ENCODE measurements around the gene SLC25A22.

The SLC25A22 gene

DNA sequence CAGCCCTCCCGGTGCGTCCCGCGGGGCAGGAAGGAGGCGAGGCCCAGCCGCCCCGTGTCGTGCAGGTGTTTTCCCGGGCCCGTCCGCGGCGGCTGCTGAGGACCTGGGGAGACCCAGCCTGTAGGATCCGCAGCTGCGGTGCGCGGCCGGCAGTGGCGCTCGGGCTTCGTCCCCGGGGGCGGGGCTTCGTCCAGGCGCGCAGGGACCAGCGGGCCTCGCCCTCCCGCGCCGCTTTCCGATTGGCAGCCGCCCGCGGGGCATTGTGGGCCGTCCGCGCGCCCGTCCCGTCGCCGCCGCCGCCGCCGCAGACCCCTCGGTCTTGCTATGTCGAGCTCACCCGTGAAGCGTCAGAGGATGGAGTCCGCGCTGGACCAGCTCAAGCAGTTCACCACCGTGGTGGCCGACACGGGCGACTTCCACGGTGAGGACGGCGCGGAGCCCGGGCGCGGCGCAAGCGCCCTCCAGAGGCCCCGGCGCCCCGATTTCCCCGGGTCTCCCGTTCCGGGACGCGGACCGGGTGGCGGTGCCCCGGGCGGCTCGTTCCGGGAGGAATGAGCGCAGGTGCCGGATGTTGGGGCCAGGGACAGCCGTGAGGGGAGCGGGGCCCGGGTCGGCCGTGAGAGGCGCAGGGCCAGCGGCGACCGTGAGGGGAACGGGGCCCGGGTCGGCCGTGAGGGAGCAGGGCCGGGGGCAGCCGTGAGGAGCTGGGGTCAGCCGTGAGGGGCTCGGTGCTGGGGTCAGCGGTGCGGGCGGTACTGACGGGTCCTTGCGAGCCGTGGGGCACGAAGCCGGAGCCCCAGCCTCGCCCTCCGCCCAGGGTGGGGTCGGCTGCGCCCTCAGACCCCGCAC, 50.7 kb downstream of the SLC25A22 start, which contains the start of gene TALDO1:
TSS of gene TALDO1 (plus strand) at position 307 of the 849 bp plus-strand sequence. CDS start at position 325, 18 bp downstream.
- TF ChIP-seq TCF12 (IDR thresholded peaks at IDR 0.05; ENCODE audit: low read depth) (no peak), EP300 (IDR thresholded peaks at IDR 0.05; ENCODE audit: borderline replicate concordance) (no peak), TAF1 (IDR thresholded peaks at IDR 0.05; ENCODE audit: low read depth) (peak; percentile 66), CREB1 (IDR thresholded peaks at IDR 0.05; ENCODE audit: low read depth) (no peak), ZBTB7A (IDR thresholded peaks at IDR 0.05; ENCODE audit: low read depth) (peak; percentile 54; the same call in 1 of the 2 replicates), TEAD4 (IDR thresholded peaks at IDR 0.05) (no peak)
- TF ChIP-seq, protein P1, sequence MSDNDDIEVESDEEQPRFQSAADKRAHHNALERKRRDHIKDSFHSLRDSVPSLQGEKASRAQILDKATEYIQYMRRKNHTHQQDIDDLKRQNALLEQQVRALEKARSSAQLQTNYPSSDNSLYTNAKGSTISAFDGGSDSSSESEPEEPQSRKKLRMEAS (IDR thresholded peaks at IDR 0.05), result peak; percentile 86
- TF ChIP-seq, protein P2, sequence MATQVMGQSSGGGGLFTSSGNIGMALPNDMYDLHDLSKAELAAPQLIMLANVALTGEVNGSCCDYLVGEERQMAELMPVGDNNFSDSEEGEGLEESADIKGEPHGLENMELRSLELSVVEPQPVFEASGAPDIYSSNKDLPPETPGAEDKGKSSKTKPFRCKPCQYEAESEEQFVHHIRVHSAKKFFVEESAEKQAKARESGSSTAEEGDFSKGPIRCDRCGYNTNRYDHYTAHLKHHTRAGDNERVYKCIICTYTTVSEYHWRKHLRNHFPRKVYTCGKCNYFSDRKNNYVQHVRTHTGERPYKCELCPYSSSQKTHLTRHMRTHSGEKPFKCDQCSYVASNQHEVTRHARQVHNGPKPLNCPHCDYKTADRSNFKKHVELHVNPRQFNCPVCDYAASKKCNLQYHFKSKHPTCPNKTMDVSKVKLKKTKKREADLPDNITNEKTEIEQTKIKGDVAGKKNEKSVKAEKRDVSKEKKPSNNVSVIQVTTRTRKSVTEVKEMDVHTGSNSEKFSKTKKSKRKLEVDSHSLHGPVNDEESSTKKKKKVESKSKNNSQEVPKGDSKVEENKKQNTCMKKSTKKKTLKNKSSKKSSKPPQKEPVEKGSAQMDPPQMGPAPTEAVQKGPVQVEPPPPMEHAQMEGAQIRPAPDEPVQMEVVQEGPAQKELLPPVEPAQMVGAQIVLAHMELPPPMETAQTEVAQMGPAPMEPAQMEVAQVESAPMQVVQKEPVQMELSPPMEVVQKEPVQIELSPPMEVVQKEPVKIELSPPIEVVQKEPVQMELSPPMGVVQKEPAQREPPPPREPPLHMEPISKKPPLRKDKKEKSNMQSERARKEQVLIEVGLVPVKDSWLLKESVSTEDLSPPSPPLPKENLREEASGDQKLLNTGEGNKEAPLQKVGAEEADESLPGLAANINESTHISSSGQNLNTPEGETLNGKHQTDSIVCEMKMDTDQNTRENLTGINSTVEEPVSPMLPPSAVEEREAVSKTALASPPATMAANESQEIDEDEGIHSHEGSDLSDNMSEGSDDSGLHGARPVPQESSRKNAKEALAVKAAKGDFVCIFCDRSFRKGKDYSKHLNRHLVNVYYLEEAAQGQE (IDR thresholded peaks at IDR 0.05; ENCODE audit: low read depth), result no peak

DNA sequence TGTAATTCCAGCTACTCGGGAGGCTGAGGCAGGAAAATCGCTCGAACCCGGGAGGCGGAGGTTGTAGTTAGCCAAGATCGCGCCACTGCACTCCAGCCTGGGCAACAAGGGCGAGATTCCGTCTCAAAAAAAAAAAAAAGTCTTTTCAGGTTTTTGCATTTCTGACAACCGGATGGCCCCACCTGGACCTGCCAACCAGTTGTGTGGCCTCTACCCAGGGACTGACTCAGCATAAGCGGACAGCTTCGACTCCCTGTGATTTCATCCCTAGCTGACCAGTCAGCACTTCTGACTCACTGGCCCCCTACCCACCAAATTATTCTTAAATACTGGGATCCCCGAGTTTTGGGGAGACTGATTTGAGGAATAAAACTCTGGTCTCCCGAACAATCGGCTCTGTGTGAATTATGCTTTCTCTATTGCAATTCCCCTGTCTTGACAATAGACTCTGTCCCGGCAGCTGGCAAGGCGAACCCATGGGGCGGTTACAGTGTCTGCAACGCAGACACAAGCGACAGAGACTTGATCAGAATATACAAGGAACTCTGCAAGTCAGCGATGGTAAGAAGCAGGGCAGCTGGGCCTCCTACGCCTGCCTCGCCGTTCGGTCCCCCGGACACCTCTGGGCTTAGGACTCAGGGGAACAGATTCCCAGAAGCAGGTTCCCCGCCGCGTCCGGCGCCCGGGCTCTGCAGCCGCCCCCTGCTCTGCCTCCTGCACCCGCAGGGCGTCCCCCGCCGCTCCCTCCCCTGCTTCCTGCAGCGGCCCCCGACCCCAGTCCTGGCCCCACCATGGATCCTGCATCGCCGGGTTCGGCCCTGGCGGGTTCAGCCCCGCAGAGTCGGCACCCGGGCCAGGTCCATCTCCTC, 51.6 kb downstream of the SLC25A22 start:
- no peak for TF ChIP-seq TCF12 (IDR thresholded peaks at IDR 0.05; ENCODE audit: low read depth)
- TF ChIP-seq, protein P3, sequence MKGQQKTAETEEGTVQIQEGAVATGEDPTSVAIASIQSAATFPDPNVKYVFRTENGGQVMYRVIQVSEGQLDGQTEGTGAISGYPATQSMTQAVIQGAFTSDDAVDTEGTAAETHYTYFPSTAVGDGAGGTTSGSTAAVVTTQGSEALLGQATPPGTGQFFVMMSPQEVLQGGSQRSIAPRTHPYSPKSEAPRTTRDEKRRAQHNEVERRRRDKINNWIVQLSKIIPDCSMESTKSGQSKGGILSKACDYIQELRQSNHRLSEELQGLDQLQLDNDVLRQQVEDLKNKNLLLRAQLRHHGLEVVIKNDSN (IDR thresholded peaks at IDR 0.05), result no peak
- TF ChIP-seq TEAD4 (IDR thresholded peaks at IDR 0.05), result no peak
- TF ChIP-seq FOXM1 (IDR thresholded peaks at IDR 0.05; ENCODE audit: borderline replicate concordance, low read depth), result no peak
- no peak for TF ChIP-seq EP300 (IDR thresholded peaks at IDR 0.05; ENCODE audit: borderline replicate concordance)
- TF ChIP-seq TAF1 (IDR thresholded peaks at IDR 0.05; ENCODE audit: low read depth), result no peak

DNA sequence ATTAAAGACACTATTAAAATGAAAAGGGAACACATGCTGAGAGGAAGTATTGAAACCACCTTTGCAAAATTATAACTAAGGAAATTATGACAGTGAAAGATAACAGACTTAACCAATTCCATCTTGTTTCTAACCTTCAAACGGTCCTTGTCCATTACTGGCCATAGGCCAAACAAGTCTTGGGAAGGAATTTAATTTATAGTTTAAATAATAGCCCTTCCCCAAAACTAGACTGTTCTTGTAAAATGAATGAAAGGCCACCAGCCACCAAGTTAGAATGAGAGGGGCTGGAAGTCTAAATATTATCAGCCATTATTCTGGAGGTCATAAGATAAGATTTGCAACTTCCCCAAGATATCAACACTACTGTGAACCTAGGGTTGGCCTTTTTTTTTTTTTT, 52.7 kb downstream of the SLC25A22 start:
- no peak for TF ChIP-seq NFIC (IDR thresholded peaks at IDR 0.05)
- TF ChIP-seq RAD21 (IDR thresholded peaks at IDR 0.05; ENCODE audit: low read depth), result no peak
- TF ChIP-seq, protein P2 (IDR thresholded peaks at IDR 0.05; ENCODE audit: low read depth), result no peak
- no peak for TF ChIP-seq CREB1 (IDR thresholded peaks at IDR 0.05; ENCODE audit: low read depth)
- no peak for TF ChIP-seq YY1 (IDR thresholded peaks at IDR 0.05; ENCODE audit: low read depth)
- no peak for TF ChIP-seq TAF1 (IDR thresholded peaks at IDR 0.05; ENCODE audit: low read depth)
- TF ChIP-seq, protein P3 (IDR thresholded peaks at IDR 0.05), result no peak
- TF ChIP-seq TCF12 (IDR thresholded peaks at IDR 0.05; ENCODE audit: low read depth), result no peak
- TF ChIP-seq, protein P1 (IDR thresholded peaks at IDR 0.05), result no peak
- TF ChIP-seq EGR1 (IDR thresholded peaks at IDR 0.05), result no peak
- no peak for TF ChIP-seq TEAD4 (IDR thresholded peaks at IDR 0.05)
- TF ChIP-seq CEBPB (IDR thresholded peaks at IDR 0.05), result no peak
- no peak for TF ChIP-seq FOXM1 (IDR thresholded peaks at IDR 0.05; ENCODE audit: borderline replicate concordance, low read depth)
- TF ChIP-seq ZBTB7A (IDR thresholded peaks at IDR 0.05; ENCODE audit: low read depth), result no peak
- TF ChIP-seq EP300 (IDR thresholded peaks at IDR 0.05; ENCODE audit: borderline replicate concordance), result no peak

DNA sequence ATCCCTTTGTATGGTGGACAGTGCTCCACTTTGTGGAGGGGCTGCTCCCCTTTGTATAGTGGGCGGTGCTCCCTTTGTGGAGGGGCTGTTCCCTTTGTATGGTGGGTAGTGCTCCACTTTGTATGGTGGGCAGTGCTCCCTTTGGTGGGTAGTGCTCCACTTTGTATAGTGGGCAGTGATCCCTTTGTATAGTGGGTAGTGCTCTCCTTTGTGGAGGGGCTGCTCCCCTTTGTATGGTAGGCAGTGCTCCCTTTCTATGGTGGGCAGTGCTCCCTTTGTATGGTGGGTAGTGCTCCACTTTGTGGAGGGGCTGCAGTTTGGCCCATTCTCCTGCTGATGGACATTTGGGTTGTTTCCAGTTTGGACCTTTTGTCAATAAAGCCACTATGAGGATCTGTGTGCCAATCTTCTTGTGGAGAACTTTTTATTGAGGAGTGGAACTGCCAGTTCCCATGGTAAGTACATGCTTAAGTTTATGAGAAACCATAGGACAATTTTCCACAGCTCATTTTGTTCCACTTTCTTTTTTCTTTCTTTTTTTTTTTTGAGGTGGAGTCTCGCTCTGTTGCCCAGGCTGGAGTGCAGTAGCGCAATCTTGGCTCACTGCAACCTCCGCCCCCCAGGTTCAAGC, 55.4 kb downstream of the SLC25A22 start:
- TF ChIP-seq, protein P2 (IDR thresholded peaks at IDR 0.05; ENCODE audit: low read depth), result no peak
- TF ChIP-seq CEBPB (IDR thresholded peaks at IDR 0.05) (no peak), ZBTB7A (IDR thresholded peaks at IDR 0.05; ENCODE audit: low read depth) (no peak)
- TF ChIP-seq, protein P3 (IDR thresholded peaks at IDR 0.05), result no peak
